HUES6 (cell line): Measurements from ENCODE around the gene MEF2A.

ENCODE experiments used
- H3K27ac ChIP-seq: 2 replicates; pipeline ENCODE4 v1.7.0; 2013; ENCODE audit warnings: low read depth, mild to moderate bottlenecking, low read length, inconsistent platforms
- H3K27me3 ChIP-seq: 2 replicates; pipeline ENCODE4 v1.6.1; 2013; ENCODE audit warnings: low read length; ENCODE audit not compliant: control insufficient read depth, insufficient read depth
- H3K36me3 ChIP-seq: 2 replicates; pipeline ENCODE4 v1.6.1; 2013; ENCODE audit warnings: low read length; ENCODE audit not compliant: control insufficient read depth, insufficient read depth
- H3K4me1 ChIP-seq: 2 replicates; pipeline ENCODE4 v1.6.1; 2013; ENCODE audit warnings: low read length; ENCODE audit not compliant: control insufficient read depth, insufficient read depth
- H3K4me3 ChIP-seq: 2 replicates; pipeline ENCODE4 v1.5.1; 2013; ENCODE audit warnings: low read depth, low read length
- H3K9ac ChIP-seq: one replicate; pipeline ENCODE4 v1.6.1; 2013; ENCODE audit warnings: mild to moderate bottlenecking, low read length
- H3K9me3 ChIP-seq: 2 replicates; pipeline ENCODE4 v1.6.1; 2013; ENCODE audit warnings: low read depth, low read length; ENCODE audit not compliant: control insufficient read depth, insufficient read depth

The MEF2A gene

DNA sequence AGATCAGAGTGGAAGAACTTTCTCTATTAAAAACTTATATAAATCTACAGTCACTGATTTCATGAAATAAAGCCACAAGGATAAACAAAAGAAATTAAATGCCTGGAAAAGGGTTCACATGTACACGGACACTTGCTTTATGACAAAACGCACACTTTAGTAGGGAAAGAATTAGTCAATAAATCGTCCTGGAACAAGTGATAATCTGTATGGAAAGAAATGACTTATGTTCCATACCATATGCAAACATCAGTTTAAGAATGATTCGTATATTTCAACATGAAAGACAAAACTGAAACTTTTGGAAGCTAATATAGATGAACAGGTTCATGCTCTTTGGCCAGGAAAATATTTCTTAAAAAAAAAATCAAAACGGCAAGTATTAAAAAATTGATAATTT is 40.2 kb downstream of the MEF2A start:
- Histone ChIP-seq H3K27ac (no peak overlapping the region), H3K4me3 (no peak overlapping the region), H3K9ac (no peak overlapping the region), H3K36me3 (0 out of 2 replicates have a peak, but pooled peaks cover 2% of the 10 kb centered on the region), H3K4me1 (peaks cover 4% of the 10 kb centered on the region; the same call in 1 of the 2 replicates), H3K9me3 (no peaks in the 10 kb centered on the region), H3K27me3 (no peaks in the 10 kb centered on the region)

DNA sequence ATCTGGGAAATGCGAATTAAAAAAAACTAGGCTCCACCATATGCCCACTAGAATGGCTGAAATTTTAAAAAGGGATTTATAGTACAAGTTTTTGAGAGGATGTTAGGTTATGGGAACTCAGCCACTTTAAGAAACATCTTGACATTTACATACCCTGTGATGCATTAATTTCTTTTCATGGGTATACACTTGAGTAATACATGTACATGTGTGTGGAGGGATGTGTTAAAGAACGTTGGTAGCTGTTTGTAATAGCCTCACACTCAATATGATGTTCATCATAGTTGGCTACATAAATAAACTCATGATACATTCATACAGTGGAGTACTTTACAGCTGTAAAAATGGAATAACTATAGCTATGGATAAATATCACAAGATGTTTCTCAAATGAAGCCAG is 40.9 kb downstream of the MEF2A start:
- H3K4me1 ChIP-seq = peaks cover 4% of the 10 kb centered on the region; the same call in 1 of the 2 replicates
- H3K4me3 ChIP-seq = no peak overlapping the region
- H3K9ac ChIP-seq = no peak overlapping the region
- H3K27ac ChIP-seq = no peak overlapping the region
- no peaks in the 10 kb centered on the region for H3K9me3 ChIP-seq
- 0 out of 2 replicates have a peak, but pooled peaks cover 2% of the 10 kb centered on the region for H3K36me3 ChIP-seq
- no peaks in the 10 kb centered on the region for H3K27me3 ChIP-seq

DNA sequence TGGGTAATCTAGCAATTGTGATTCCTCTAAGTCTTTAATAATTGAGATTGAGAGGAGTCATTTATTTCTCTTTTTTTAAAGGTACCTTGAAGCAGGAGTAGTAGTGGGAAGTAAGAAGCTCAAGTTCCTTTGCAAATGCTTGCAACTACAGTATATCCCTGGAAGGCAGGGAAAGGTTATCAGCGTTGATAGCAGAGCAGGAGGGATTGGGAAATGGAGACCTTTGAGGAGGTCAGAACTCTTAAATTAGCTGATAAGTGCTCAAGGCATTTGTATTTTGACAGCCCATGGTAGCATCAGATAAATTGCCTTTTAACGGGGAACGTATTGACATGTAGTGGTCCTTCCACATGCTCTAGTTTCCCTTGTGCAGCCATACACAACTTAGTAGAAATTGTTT is 47.7 kb downstream of the MEF2A start:
- no peak overlapping the region for H3K4me3 ChIP-seq
- H3K27ac ChIP-seq = no peak overlapping the region
- no peaks in the 10 kb centered on the region for H3K9me3 ChIP-seq
- H3K36me3 ChIP-seq = no peaks in the 10 kb centered on the region
- H3K9ac ChIP-seq = no peak overlapping the region
- H3K27me3 ChIP-seq = no peaks in the 10 kb centered on the region
- H3K4me1 ChIP-seq = peaks cover 18% of the 10 kb centered on the region

DNA sequence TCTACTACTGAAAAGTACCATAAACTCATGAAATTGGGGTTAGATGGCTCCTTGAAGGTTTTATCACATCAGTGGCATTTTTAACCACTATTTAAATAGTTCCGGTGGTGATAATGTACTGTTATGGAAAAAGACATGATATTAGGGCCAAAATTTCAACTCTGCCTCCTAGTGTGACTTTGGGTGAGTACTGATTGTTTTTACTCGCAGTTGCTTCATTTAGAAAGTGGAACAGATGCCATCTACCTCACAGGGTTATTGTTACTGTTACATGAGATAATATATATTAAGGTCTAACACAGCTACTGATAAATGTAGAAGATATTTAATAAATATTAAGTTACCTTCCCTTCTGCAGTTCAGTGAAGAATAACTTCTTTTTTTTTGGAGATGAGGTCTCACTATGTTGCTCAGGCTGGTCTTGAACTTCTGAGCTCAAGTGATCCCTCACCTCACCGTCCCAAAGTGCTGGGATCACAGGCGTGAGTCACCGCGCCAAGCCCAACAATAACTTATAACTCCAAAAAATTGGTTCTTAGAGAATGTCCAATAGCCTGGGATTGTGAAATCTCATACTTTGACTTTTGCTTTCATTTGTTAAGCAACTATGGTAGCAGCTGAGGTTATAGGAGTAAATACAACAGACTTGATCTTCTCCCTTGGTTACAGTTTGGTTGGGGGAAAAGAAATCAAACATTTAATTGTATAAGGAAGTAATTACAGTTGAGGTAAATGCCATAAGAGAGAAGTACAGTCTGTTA is 48.3 kb downstream of the MEF2A start:
- Histone ChIP-seq H3K27ac (no peak overlapping the region), H3K9ac (no peak overlapping the region), H3K36me3 (no peaks in the 10 kb centered on the region), H3K4me3 (no peak overlapping the region), H3K4me1 (peaks cover 22% of the 10 kb centered on the region), H3K27me3 (no peaks in the 10 kb centered on the region), H3K9me3 (no peaks in the 10 kb centered on the region)

DNA sequence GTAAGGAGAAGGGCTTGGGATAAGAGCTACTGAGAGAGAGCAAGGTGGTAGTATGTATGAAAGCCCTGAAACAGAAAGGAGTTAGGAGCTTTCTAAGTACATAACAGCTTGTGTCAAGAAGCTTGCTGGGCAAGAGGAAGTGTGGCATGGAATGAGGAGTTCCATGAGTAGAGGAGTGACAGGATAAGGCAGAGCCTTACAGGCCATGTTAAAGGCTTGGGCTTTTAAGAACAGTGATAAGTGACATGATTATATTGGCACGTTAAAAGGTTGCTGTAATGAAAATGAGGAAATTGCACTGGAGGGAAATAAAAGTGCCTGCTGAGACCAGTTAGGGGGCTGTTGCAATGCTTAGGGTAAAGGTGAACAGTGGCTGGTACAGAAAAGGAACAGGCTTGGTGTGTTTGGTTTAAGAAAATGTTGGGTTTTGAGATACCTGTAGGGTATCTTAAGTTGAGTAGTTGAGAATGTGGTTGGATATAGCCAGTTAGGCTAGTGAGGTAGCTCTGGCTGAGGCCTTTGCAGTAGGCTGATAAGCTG is 49.0 kb downstream of the MEF2A start:
- Histone ChIP-seq H3K4me1 (peaks cover 25% of the 10 kb centered on the region), H3K27ac (no peak overlapping the region)

DNA sequence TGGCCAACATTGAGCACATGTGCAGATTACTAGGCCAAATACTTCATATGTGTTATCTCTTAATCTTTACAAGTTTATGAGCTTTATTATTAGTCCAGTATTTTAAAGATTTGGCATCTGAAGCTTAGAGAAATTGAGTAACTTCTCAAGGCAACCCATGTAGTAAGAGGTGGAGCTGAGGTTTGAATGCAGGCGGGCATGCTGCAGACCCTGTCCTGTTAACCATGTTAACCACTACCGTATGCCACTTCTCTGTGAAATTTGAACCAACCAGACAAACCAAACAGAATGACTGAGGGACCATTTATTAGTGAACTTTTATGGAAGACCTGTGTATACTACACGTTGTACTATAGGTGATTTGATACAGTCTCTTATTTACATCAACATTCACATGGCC is 49.7 kb downstream of the MEF2A start:
- Histone ChIP-seq H3K9me3 (no peaks in the 10 kb centered on the region), H3K36me3 (no peaks in the 10 kb centered on the region), H3K27ac (no peak overlapping the region)

More for the DNA sequence above, 49.0 kb downstream of the MEF2A start:
- no peaks in the 10 kb centered on the region for H3K36me3 ChIP-seq
- no peaks in the 10 kb centered on the region for H3K27me3 ChIP-seq
- no peaks in the 10 kb centered on the region for H3K9me3 ChIP-seq
- no peak overlapping the region for H3K9ac ChIP-seq
- no peak overlapping the region for H3K4me3 ChIP-seq

DNA sequence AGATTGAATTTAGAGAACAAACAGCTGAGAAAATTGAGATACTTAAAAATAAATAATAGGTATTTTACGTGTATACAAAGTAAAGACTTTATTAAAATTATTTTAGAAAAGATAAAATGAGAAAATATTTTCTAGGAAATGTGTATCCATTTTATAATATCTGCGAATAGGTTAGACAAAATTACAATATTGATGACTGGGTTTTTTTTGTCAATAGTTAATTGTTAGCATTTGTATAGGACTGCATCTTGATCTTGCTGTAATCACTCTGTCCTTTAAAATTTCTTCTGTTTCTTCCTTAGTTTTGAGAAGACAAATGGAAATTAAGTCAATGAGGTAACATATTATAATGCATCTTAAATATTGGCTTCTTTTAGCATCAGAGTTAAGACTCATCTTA is 50.3 kb downstream of the MEF2A start:
- H3K27ac ChIP-seq = no peak overlapping the region
- no peak overlapping the region for H3K9ac ChIP-seq
- no peaks in the 10 kb centered on the region for H3K36me3 ChIP-seq
- peaks cover 25% of the 10 kb centered on the region for H3K4me1 ChIP-seq
- no peaks in the 10 kb centered on the region for H3K9me3 ChIP-seq
- H3K27me3 ChIP-seq = no peaks in the 10 kb centered on the region
- no peak overlapping the region for H3K4me3 ChIP-seq

More for the DNA sequence above, 49.7 kb downstream of the MEF2A start:
- Histone ChIP-seq H3K27me3 (no peaks in the 10 kb centered on the region), H3K9ac (no peak overlapping the region), H3K4me1 (peaks cover 25% of the 10 kb centered on the region), H3K4me3 (no peak overlapping the region)

DNA sequence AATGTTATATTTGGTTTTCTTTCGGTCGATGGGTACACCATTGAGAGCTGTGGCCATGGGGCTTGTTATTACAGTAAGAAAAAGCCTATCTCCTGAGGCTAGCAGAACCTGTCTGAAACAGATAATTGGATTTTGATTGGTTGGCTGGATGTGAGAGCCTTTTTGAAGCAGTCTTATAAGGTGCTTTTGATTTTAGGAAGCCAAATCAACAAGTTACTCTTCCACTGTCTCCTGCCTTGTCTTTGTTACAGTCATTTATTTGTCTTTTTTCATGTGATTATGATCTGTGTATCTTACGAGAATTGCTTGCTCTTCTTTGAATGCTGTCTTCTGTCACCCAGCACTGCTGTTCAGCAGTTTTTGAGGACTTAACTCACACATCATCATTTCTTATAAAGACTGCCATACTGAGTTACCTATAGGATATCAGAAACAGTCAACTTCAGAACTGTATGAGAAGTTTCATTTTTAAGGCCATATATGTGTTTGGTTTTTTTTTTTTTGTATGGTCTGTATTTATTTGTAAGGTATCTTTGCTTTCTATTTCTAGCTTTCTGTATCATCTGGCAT is 51.1 kb downstream of the MEF2A start:
- H3K4me1 ChIP-seq = peaks cover 25% of the 10 kb centered on the region
- no peak overlapping the region for H3K4me3 ChIP-seq
- no peaks in the 10 kb centered on the region for H3K36me3 ChIP-seq
- H3K9me3 ChIP-seq = no peaks in the 10 kb centered on the region
- no peaks in the 10 kb centered on the region for H3K27me3 ChIP-seq
- H3K9ac ChIP-seq = no peak overlapping the region
- no peak overlapping the region for H3K27ac ChIP-seq

DNA sequence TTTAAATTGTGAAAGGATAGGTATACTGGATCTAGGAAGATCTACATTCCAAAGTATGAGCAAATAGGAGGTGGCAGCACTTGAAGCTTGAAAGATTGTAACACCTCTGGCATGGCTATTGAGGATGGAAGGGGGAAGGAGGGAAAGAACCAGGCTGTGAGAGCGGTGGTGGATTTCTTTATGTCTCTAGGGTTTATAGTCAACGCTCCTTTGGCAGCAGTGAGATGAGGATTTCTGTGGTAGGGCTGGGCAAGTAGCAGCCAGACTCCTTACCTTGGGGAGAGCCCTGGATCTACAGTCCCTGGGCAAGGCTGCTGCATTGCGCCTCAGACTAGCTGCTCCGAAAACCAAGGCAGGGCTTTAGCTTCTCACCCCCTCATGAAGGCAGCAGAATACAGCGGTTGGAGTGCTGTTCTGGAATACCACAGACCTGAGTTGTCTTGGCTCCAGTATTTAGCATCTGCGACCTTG is 53.2 kb downstream of the MEF2A start:
- H3K9ac ChIP-seq = no peak overlapping the region
- H3K27ac ChIP-seq = no peak overlapping the region
- peaks cover 14% of the 10 kb centered on the region; the same call in 1 of the 2 replicates for H3K4me1 ChIP-seq
- peaks cover 5% of the 10 kb centered on the region; the same call in 1 of the 2 replicates for H3K9me3 ChIP-seq
- H3K36me3 ChIP-seq = no peaks in the 10 kb centered on the region
- no peaks in the 10 kb centered on the region for H3K27me3 ChIP-seq
- no peak overlapping the region for H3K4me3 ChIP-seq

DNA sequence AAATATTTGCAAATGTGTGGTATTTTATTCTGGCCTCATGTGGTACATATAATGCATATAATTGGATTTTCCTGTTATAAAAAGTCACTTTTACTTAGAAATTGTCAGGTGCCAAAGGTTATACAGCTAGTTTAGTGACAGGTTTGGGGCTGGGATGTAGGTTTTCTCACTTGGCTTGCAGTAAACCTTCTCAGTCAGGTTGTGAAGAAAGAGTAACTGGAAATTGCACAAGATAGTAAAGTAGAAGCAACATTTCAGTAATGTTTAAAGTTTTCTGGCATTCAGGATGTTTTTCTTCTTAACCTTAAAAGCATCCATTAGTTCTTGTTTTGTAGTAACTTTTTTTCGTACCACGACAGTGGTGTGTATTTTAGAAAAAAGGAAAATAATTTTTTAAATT is 53.9 kb downstream of the MEF2A start:
- H3K4me1 ChIP-seq = peaks cover 10% of the 10 kb centered on the region; the same call in 1 of the 2 replicates
- H3K9ac ChIP-seq = no peak overlapping the region
- H3K4me3 ChIP-seq = no peak overlapping the region
- H3K27ac ChIP-seq = no peak overlapping the region
- no peaks in the 10 kb centered on the region for H3K27me3 ChIP-seq
- H3K9me3 ChIP-seq = peaks cover 12% of the 10 kb centered on the region
- H3K36me3 ChIP-seq = no peaks in the 10 kb centered on the region

DNA sequence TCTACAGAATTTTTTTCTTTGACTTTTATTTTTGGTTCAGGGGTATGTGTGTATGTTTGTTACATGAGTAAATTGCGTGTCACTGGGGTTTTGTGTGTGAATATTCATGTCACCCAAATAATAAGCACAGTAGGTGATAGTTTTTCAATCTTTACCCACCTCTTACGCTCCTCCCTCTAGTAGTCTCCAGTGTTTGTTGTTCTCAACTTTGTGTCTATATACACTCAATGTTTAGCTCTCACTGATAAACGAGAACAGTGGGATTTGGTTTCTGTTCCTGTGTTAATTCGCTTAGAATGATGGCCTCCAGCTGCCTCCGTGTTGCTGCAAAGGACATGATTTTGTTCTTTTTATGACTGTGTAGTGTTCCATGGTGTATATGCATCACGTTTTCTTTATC is 54.4 kb downstream of the MEF2A start:
- no peak overlapping the region for H3K4me3 ChIP-seq
- H3K4me1 ChIP-seq = peaks cover 7% of the 10 kb centered on the region; the same call in 1 of the 2 replicates
- H3K27me3 ChIP-seq = no peaks in the 10 kb centered on the region
- no peak overlapping the region for H3K9ac ChIP-seq
- peaks cover 17% of the 10 kb centered on the region for H3K9me3 ChIP-seq
- no peak overlapping the region for H3K27ac ChIP-seq
- peaks cover 2% of the 10 kb centered on the region; the same call in 1 of the 2 replicates for H3K36me3 ChIP-seq
